HepG2 (cell line): ENCODE data around the gene ARL4C. TPM values are rescaled to one million over a fixed set of nuclear protein-coding genes. Genes with fewer than 3 reads are reported as not detected.

Source experiments
- KDM6A ChIP-seq: IDR thresholded peaks from 2 replicates; pipeline ENCODE4 v1.6.1; 2016; ENCODE audit warnings: low read depth
- NFYB ChIP-seq: sonication (generic); formaldehyde crosslinking; IDR thresholded peaks from 2 replicates; pipeline ENCODE4 v1.4.0; 2020; ENCODE audit warnings: missing genetic modification reagents
- SATB2 ChIP-seq: sonication (generic); formaldehyde crosslinking; IDR thresholded peaks from 2 replicates; pipeline ENCODE4 v1.5.0; 2020; ENCODE audit warnings: missing genetic modification reagents
- SRY ChIP-seq: sonication (generic); formaldehyde crosslinking; IDR thresholded peaks from 2 replicates; pipeline ENCODE4 v1.8.0; 2022; ENCODE audit warnings: mild to moderate bottlenecking, missing genetic modification reagents
- TSC22D2 ChIP-seq: sonication (generic); formaldehyde crosslinking; IDR thresholded peaks from 2 replicates; pipeline ENCODE4 v1.5.1; 2020; ENCODE audit warnings: missing genetic modification reagents, mild to moderate bottlenecking, borderline replicate concordance
- ZKSCAN5 ChIP-seq: sonication (generic); formaldehyde crosslinking; IDR thresholded peaks from 2 replicates; pipeline ENCODE4 v1.5.1; 2020; ENCODE audit warnings: mild to moderate bottlenecking, missing genetic modification reagents
- ZNF253 ChIP-seq: sonication (generic); formaldehyde crosslinking; IDR thresholded peaks from 2 replicates; pipeline ENCODE4 v1.8.0; 2022; ENCODE audit warnings: mild to moderate bottlenecking, missing genetic modification reagents, borderline replicate concordance
- ZNF530 ChIP-seq: sonication (generic); formaldehyde crosslinking; IDR thresholded peaks from 2 replicates; pipeline ENCODE4 v1.5.0; 2020; ENCODE audit warnings: low read depth, mild to moderate bottlenecking, missing genetic modification reagents
- polyA plus RNA-seq, 8 experiments: library from polyadenylated mRNA; depleted of rRNA in 3 of 8; stranded (reverse) in 7 of 8; unstranded in 1 of 8; fragments of >200 nt; fragmentation: Illumina TruSeq in 4 of 8; extraction: Trizol in 4 of 8; gene quantifications; 2 replicates each; pipeline versions ENCODE4 v1.2.1 to v1.2.3, GENCODE V29; 2011 to 2016; ENCODE audit warnings: low read depth in 4 of 8, missing spikeins in 1 of 8, mixed read lengths in 1 of 8; ENCODE audit not compliant: insufficient read depth in 1 of 8
- total RNA-seq, 5 experiments: library from RNA; depleted of rRNA; stranded (reverse); fragments of >200 nt; fragmentation: Illumina TruSeq; extraction: Trizol; gene quantifications; 2 replicates each; pipeline ENCODE4 v1.2.3, GENCODE V29; 2016; ENCODE audit warnings: low read depth in 1 of 5
- TF ChIP-seq, protein P1 (sequence below): sonication (generic); formaldehyde crosslinking; IDR thresholded peaks from 2 replicates; pipeline ENCODE4 v1.8.0; 2022; ENCODE audit warnings: missing genetic modification reagents, mild to moderate bottlenecking, borderline replicate concordance
- TF ChIP-seq, protein P2 (sequence below): IDR thresholded peaks from 2 replicates; pipeline ENCODE4 v1.6.1; 2016; ENCODE audit warnings: missing genetic modification reagents, missing compliant biosample characterization
- TF ChIP-seq, protein P3 (sequence below): sonication (generic); formaldehyde crosslinking; IDR thresholded peaks from 2 replicates; pipeline ENCODE4 v1.4.0; 2020; ENCODE audit warnings: missing genetic modification reagents
- TF ChIP-seq, protein P4 (sequence below): sonication (generic); formaldehyde crosslinking; IDR thresholded peaks from 2 replicates; pipeline ENCODE4 v1.4.0; 2020; ENCODE audit warnings: missing genetic modification reagents

ARL4C gene
- total and polyA plus RNA-seq, 2 of the 13 experiments (the other 11 are each of a cell fraction or from before 2014, with no cell fraction given): 0.07 to 0.15 TPM

DNA sequence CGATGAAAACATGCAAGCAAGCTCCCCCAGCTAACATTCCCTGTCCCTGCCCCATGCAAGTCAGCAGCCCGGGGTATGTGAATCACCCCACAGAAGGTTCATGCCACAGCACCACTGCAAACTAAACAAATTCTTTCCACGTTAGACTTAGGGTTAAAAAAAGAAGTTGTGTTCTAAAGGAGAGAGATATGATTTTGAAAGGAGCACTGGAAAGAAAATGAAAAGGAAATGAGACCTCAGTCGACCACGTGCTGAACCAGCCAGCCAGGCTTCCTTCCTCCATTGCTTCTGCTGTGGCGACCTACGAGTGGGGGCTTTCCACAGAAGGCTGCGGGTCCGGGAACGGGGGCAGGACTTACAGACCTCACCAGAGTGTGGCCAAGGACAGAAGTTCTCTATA is 52.0 kb downstream of the ARL4C start (continued):
- TF ChIP-seq, protein P1, sequence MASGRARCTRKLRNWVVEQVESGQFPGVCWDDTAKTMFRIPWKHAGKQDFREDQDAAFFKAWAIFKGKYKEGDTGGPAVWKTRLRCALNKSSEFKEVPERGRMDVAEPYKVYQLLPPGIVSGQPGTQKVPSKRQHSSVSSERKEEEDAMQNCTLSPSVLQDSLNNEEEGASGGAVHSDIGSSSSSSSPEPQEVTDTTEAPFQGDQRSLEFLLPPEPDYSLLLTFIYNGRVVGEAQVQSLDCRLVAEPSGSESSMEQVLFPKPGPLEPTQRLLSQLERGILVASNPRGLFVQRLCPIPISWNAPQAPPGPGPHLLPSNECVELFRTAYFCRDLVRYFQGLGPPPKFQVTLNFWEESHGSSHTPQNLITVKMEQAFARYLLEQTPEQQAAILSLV (CRISPR knock-in tag): no peak
- TF ChIP-seq ZNF253 (CRISPR knock-in tag): no peak
- TF ChIP-seq, protein P2, sequence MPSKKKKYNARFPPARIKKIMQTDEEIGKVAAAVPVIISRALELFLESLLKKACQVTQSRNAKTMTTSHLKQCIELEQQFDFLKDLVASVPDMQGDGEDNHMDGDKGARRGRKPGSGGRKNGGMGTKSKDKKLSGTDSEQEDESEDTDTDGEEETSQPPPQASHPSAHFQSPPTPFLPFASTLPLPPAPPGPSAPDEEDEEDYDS (CRISPR knock-in tag): no peak
- no peak for TF ChIP-seq SRY
- TF ChIP-seq, protein P3, sequence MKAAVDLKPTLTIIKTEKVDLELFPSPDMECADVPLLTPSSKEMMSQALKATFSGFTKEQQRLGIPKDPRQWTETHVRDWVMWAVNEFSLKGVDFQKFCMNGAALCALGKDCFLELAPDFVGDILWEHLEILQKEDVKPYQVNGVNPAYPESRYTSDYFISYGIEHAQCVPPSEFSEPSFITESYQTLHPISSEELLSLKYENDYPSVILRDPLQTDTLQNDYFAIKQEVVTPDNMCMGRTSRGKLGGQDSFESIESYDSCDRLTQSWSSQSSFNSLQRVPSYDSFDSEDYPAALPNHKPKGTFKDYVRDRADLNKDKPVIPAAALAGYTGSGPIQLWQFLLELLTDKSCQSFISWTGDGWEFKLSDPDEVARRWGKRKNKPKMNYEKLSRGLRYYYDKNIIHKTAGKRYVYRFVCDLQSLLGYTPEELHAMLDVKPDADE: no peak
- TF ChIP-seq KDM6A (CRISPR knock-in tag): no peak
- no peak for TF ChIP-seq SATB2 (CRISPR knock-in tag)
- TF ChIP-seq, protein P4, sequence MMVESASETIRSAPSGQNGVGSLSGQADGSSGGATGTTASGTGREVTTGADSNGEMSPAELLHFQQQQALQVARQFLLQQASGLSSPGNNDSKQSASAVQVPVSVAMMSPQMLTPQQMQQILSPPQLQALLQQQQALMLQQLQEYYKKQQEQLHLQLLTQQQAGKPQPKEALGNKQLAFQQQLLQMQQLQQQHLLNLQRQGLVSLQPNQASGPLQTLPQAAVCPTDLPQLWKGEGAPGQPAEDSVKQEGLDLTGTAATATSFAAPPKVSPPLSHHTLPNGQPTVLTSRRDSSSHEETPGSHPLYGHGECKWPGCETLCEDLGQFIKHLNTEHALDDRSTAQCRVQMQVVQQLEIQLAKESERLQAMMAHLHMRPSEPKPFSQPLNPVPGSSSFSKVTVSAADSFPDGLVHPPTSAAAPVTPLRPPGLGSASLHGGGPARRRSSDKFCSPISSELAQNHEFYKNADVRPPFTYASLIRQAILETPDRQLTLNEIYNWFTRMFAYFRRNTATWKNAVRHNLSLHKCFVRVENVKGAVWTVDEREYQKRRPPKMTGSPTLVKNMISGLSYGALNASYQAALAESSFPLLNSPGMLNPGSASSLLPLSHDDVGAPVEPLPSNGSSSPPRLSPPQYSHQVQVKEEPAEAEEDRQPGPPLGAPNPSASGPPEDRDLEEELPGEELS (CRISPR knock-in tag): no peak
- no peak for TF ChIP-seq ZNF530 (CRISPR knock-in tag)
- TF ChIP-seq NFYB (CRISPR knock-in tag): no peak
- no peak for TF ChIP-seq TSC22D2
- TF ChIP-seq ZKSCAN5 (CRISPR knock-in tag): no peak
